H1 (cell line): ENCODE results near the gene HOATZ. TPM values are rescaled to one million over a fixed set of nuclear protein-coding genes. Genes with fewer than 3 reads are reported as not detected.

Source experiments
- CTCF ChIA-PET: fragments of 300-600 bp; sonication (Branson Sonifier 250); formaldehyde crosslinking; loops from one replicate; lab custom pipeline; 2021; ENCODE audit not compliant: partially characterized antibody; lab: Charles Lee
- POLR2A ChIA-PET: fragments of 300-600 bp; sonication (Branson Sonifier 250); formaldehyde crosslinking; loops from one replicate; lab custom pipeline; 2021; ENCODE audit warnings: inconsistent platforms; ENCODE audit not compliant: partially characterized antibody; lab: Charles Lee
- DNase-seq, 2 experiments: peaks; one replicate each; pipeline versions ENCODE4 v3.0.0 to v3.0.0-alpha.2; 2010 to 2022; ENCODE audit warnings: low spot score in 2 of 2, low read depth in 1 of 2, mixed read lengths in 1 of 2
- FAIRE-seq: peaks from 2 replicates; lab custom pipeline; 2011; peaks lifted over from hg19 to GRCh38; lab: Jason Lieb, UNC
- H2AFZ ChIP-seq: 2 replicates; pipeline ENCODE4 v1.8.1; 2012; ENCODE audit warnings: low read length, inconsistent platforms
- H2AK5ac ChIP-seq: 2 replicates; pipeline ENCODE4 v1.6.1; 2013; ENCODE audit warnings: low read depth, low read length
- H2BK120ac ChIP-seq: replicated peaks from 2 replicates; pipeline ENCODE3; 2013; ENCODE audit warnings: low read depth, low read length, inconsistent platforms
- H2BK12ac ChIP-seq: 2 replicates; pipeline ENCODE4 v1.6.1; 2013; ENCODE audit warnings: low read depth, low read length
- H2BK15ac ChIP-seq: 2 replicates; pipeline ENCODE4 v1.6.1; 2013; ENCODE audit warnings: low read length
- H2BK20ac ChIP-seq: 2 replicates; pipeline ENCODE4 v1.6.1; 2013; ENCODE audit warnings: low read length
- H2BK5ac ChIP-seq: 2 replicates; pipeline ENCODE4 v1.6.1; 2013; ENCODE audit warnings: low read depth, low read length
- H3K14ac ChIP-seq: 2 replicates; pipeline ENCODE4 v1.6.1; 2013; ENCODE audit warnings: inconsistent platforms; ENCODE audit not compliant: insufficient read length
- H3K18ac ChIP-seq: 2 replicates; pipeline ENCODE4 v1.6.1; 2013; ENCODE audit warnings: low read length; ENCODE audit errors: extremely low read depth
- H3K23ac ChIP-seq: 2 replicates; pipeline ENCODE4 v1.6.1; 2013; ENCODE audit warnings: inconsistent platforms; ENCODE audit not compliant: insufficient read length
- H3K23me2 ChIP-seq: 2 replicates; pipeline ENCODE4 v1.6.1; 2013; ENCODE audit warnings: low read depth, low read length
- H3K27ac ChIP-seq: 2 replicates; pipeline ENCODE4 v1.6.1; 2011; ENCODE audit warnings: low read depth, low read length, inconsistent platforms
- H3K27me3 ChIP-seq, 4 experiments: replicated peaks in 1 of 4; 1 replicate in 1 of 4; 2 replicates in 3 of 4; pipeline versions ENCODE4 v1.6.1 to v1.8.1; 2011 to 2013; ENCODE audit warnings: low read length in 3 of 4, mild to moderate bottlenecking in 3 of 4, inconsistent platforms in 2 of 4, mixed read lengths in 2 of 4, moderate library complexity in 1 of 4; ENCODE audit not compliant: control insufficient read depth in 3 of 4, insufficient read depth in 3 of 4; ENCODE audit errors: extremely low read depth in 1 of 4
- H3K36me3 ChIP-seq, 4 experiments: 2 replicates each; pipeline versions ENCODE4 v1.6.1 to v1.8.1; 2011 to 2013; ENCODE audit warnings: mild to moderate bottlenecking in 4 of 4, low read length in 3 of 4, moderate library complexity in 2 of 4, control low read depth in 1 of 4, inconsistent platforms in 1 of 4; ENCODE audit not compliant: insufficient read depth in 4 of 4, control insufficient read depth in 2 of 4
- H3K4ac ChIP-seq: replicated peaks from 2 replicates; pipeline ENCODE3; 2013; ENCODE audit warnings: low read length, low read depth, mixed read lengths, inconsistent platforms; ENCODE audit not compliant: insufficient read length
- H3K4me1 ChIP-seq, 4 experiments: replicated peaks in 1 of 4; 1 replicate in 1 of 4; 2 replicates in 3 of 4; pipeline versions ENCODE4 v1.6.1 to v1.8.1; 2011 to 2013; ENCODE audit warnings: low read length in 3 of 4, inconsistent platforms in 2 of 4, mixed read lengths in 1 of 4; ENCODE audit not compliant: insufficient read depth in 4 of 4, control insufficient read depth in 3 of 4
- H3K4me2 ChIP-seq, 2 experiments: 2 replicates each; pipeline versions ENCODE4 v1.6.1 to v1.8.1; 2011 to 2013; ENCODE audit warnings: low read depth in 2 of 2, low read length in 2 of 2, control low read depth in 1 of 2, inconsistent platforms in 1 of 2, mild to moderate bottlenecking in 1 of 2; ENCODE audit not compliant: insufficient read depth in 1 of 2
- H3K4me3 ChIP-seq, 4 experiments: fragments of 200-600, 300-600 bp in 1 of 4; sonication (generic), shearing (Covaris generic), sonication (Bioruptor Twin) in 1 of 4; 2 replicates each; pipeline versions ENCODE4 v1.5.1 to v1.8.1; 2011 to 2016; ENCODE audit warnings: low read length in 4 of 4, low read depth in 3 of 4, control low read depth in 2 of 4, inconsistent platforms in 2 of 4, mild to moderate bottlenecking in 2 of 4, mixed read lengths in 1 of 4, moderate library complexity in 1 of 4; ENCODE audit not compliant: insufficient read depth in 2 of 4; ENCODE audit errors: extremely low read depth in 1 of 4
- H3K56ac ChIP-seq: replicated peaks from 2 replicates; pipeline ENCODE3; 2013; ENCODE audit warnings: low read depth, mild to moderate bottlenecking, mixed read lengths, low read length, inconsistent platforms; ENCODE audit not compliant: insufficient read length
- H3K79me1 ChIP-seq: 2 replicates; pipeline ENCODE4 v1.6.1; 2013; ENCODE audit warnings: low read depth, low read length, control low read depth
- H3K79me2 ChIP-seq, 2 experiments: 2 replicates each; pipeline versions ENCODE4 v1.6.1 to v1.8.1; 2012 to 2013; ENCODE audit warnings: low read length in 2 of 2, mild to moderate bottlenecking in 2 of 2, inconsistent platforms in 1 of 2; ENCODE audit not compliant: insufficient read depth in 2 of 2, control insufficient read depth in 1 of 2
- H3K9ac ChIP-seq, 4 experiments: replicated peaks in 1 of 4; 1 replicate in 1 of 4; 2 replicates in 3 of 4; pipeline versions ENCODE4 v1.6.1 to v1.8.1; 2011 to 2013; ENCODE audit warnings: low read depth in 3 of 4, low read length in 3 of 4, control low read depth in 2 of 4, mild to moderate bottlenecking in 2 of 4, moderate library complexity in 2 of 4, inconsistent platforms in 1 of 4; ENCODE audit errors: extremely low read depth in 1 of 4
- H3K9me3 ChIP-seq, 2 experiments: 2 replicates each; pipeline versions ENCODE4 v1.6.1 to v1.8.1; 2012 to 2013; ENCODE audit warnings: mild to moderate bottlenecking in 2 of 2, moderate library complexity in 2 of 2, control low read depth in 1 of 2, inconsistent platforms in 1 of 2, low read depth in 1 of 2, low read length in 1 of 2, mixed read lengths in 1 of 2; ENCODE audit not compliant: insufficient read depth in 2 of 2
- H4K20me1 ChIP-seq, 2 experiments: replicated peaks in 1 of 2; 2 replicates each; pipeline versions ENCODE3 to v1.8.1; 2011 to 2013; ENCODE audit warnings: inconsistent platforms in 2 of 2, low read length in 2 of 2, mild to moderate bottlenecking in 1 of 2; ENCODE audit not compliant: insufficient read depth in 2 of 2, control insufficient read depth in 1 of 2
- H4K5ac ChIP-seq: 2 replicates; pipeline ENCODE4 v1.6.1; 2013; ENCODE audit warnings: low read length, low read depth, mixed read lengths, inconsistent platforms; ENCODE audit not compliant: insufficient read length
- H4K8ac ChIP-seq: 2 replicates; pipeline ENCODE4 v1.8.0; 2013; ENCODE audit warnings: mild to moderate bottlenecking, moderate library complexity, low read length, inconsistent platforms; ENCODE audit not compliant: insufficient read depth; ENCODE audit errors: extremely low read depth
- H4K91ac ChIP-seq: replicated peaks from 2 replicates; pipeline ENCODE3; 2013; ENCODE audit warnings: low read length, mixed read lengths, inconsistent platforms; ENCODE audit not compliant: insufficient read length
- BACH1 ChIP-seq: IDR thresholded peaks from 2 replicates; pipeline ENCODE4 v1.6.1; 2012; ENCODE audit warnings: low read length, improper control_type of control experiment
- CBX8 ChIP-seq: fragments of 300-800, 300-1000 bp; sonication (generic); IDR thresholded peaks from 2 replicates; pipeline ENCODE4 v1.7.1; 2016; ENCODE audit warnings: low read depth, low read length, borderline replicate concordance
- CEBPB ChIP-seq: IDR thresholded peaks from 2 replicates; pipeline ENCODE4 v1.6.1; 2012; ENCODE audit warnings: low read depth, low read length
- GABPA ChIP-seq: IDR thresholded peaks from 2 replicates; pipeline ENCODE4 v1.6.1; 2011; ENCODE audit warnings: mild to moderate bottlenecking, low read length, moderate library complexity, borderline replicate concordance; ENCODE audit not compliant: insufficient read depth
- POU5F1 ChIP-seq: IDR thresholded peaks from 2 replicates; pipeline ENCODE4 v1.6.1; 2011; ENCODE audit warnings: low read depth, mild to moderate bottlenecking, low read length, moderate library complexity
- TEAD4 ChIP-seq: IDR thresholded peaks from 2 replicates; pipeline ENCODE4 v1.6.1; 2012; ENCODE audit warnings: low read depth, low read length, inconsistent platforms, mixed read lengths
- whole genome bisulfite sequencing, 2 experiments: shearing (Covaris generic) in 1 of 2; methylation state at CpG; one replicate each; pipeline versions ENCODE4 v1.1.6 to v1.1.7; 2013 to 2015; ENCODE audit warnings: low lambda C conversion rate in 2 of 2, mixed read lengths in 2 of 2, inconsistent platforms in 1 of 2, low coverage in 1 of 2, missing lambda C conversion rate in 1 of 2; ENCODE audit not compliant: insufficient replicate concordance in 2 of 2, insufficient coverage in 1 of 2, insufficient read length in 1 of 2; ENCODE audit errors: extremely low coverage in 1 of 2, missing lambda C conversion rate in 1 of 2; 5-methylcytosine and 5-hydroxymethylcytosine counted together
- polyA plus RNA-seq, 7 experiments: library from polyadenylated mRNA; depleted of rRNA in 3 of 7; stranded (reverse) in 5 of 7; unstranded in 2 of 7; fragments of >200 nt in 5 of 7; fragments of 200-250 nt in 2 of 7; gene quantifications; 1 replicate in 5 of 7; 2 replicates in 1 of 7; 4 replicates in 1 of 7; pipeline versions ENCODE4 v1.2.1 to v1.2.3, GENCODE V29; 2011 to 2013; ENCODE audit warnings: missing spikeins in 2 of 7, mixed read lengths in 2 of 7
- total RNA-seq: library from RNA; stranded (reverse); fragmentation: NEBNext Ultra II Directional; extraction: Animal tissue kit (Norgen Biotek cat#: 25700); gene quantifications from 2 replicates; pipeline ENCODE4 v1.2.1, GENCODE V29; 2021

The HOATZ gene
- total and polyA plus RNA-seq, 2 of the 8 experiments (the other 6 are each of a cell fraction or from before 2014, with no cell fraction given), result not detected

GRCh38 chr11:111561791-111562325 lies 47.3 kb downstream of the HOATZ start:
- Histone ChIP-seq H2BK20ac (no peak overlapping the region), H4K91ac (no peak overlapping the region), H3K23ac (no peak overlapping the region), H3K27me3 (no peaks in the 10 kb centered on the region), H4K5ac (no peak overlapping the region), H2BK15ac (no peak overlapping the region), H3K79me2 (no peaks in the 10 kb centered on the region), H3K27ac (no peak overlapping the region), H3K4me1 (peaks cover 0 to 6% (median 4%) of the 10 kb centered on the region in 4 experiments; a peak in 4 of 7 replicates), H3K9ac (no peak overlapping the region), H2BK5ac (no peak overlapping the region), H3K18ac (no peak overlapping the region; the same call in 1 of the 2 replicates), H3K56ac (no peak overlapping the region), H4K8ac (no peak overlapping the region), H2AK5ac (no peak overlapping the region), H3K4ac (no peak overlapping the region), H3K79me1 (no peaks in the 10 kb centered on the region), H3K4me3 (no peak overlapping the region), H4K20me1 (no peaks in the 10 kb centered on the region), H3K23me2 (no peaks in the 10 kb centered on the region), H2AFZ (no peak overlapping the region), H3K14ac (no peak overlapping the region), H2BK12ac (peak overlapping the region; percentile 40; the same call in 1 of the 2 replicates), H3K4me2 (0 out of 4 replicates have a peak overlapping the region, but pooled peaks of 1 of the 2 experiments have one; percentile 6), H2BK120ac (no peak overlapping the region), H3K36me3 (peaks cover 0 to 2% (median under 1%) of the 10 kb centered on the region in 4 experiments; a peak in 2 of 8 replicates), H3K9me3 (no peaks in the 10 kb centered on the region)
- WGBS, 2 experiments, result 50% methylated on average over 3 of the region's 3 CpGs; no CpG with 5 or more reads in 1 of the 2 experiments
- POLR2A ChIA-PET, result interaction anchor here (1.5 kb wide), 1 partner anchor 206 kb away, joined by 3 read pairs; no protein-coding TSS in a partner anchor
- peak in 1 of 2 experiments; percentile 29 for DNase-seq
- CTCF ChIA-PET, result interaction anchor here (0.7 to 3.7 kb wide), 10 partner anchors 10 to 271 kb away, joined by 3 to 30 read pairs (median 6); partner anchors contain the start of gene POU2AF3
- FAIRE-seq, result no peak
- TF ChIP-seq CEBPB (no peak), TEAD4 (0 out of 2 replicates have a peak, but pooled peaks have one; percentile 23), BACH1 (no peak), GABPA (no peak), CBX8 (no peak), POU5F1 (no peak)
